Gastrocnemius medialis (tissue), 4 donors: ENCODE measurements around the gene WASL.

Experiments used
- CTCF ChIP-seq, 5 experiments: fragments of 450-650 bp in 3 of 5; fragments of 200-600 bp in 2 of 5; sonication (generic) in 2 of 5; IDR thresholded peaks in 4 of 5; conservative IDR thresholded peaks in 1 of 5; 1 replicate in 4 of 5; 2 replicates in 1 of 5; pipeline ENCODE4 v1.5.1; 2016 to 2019; ENCODE audit warnings: antibody characterized with exemption in 5 of 5, mild to moderate bottlenecking in 3 of 5, moderate library complexity in 3 of 5
- POLR2A ChIP-seq, 2 donors: fragments of 450-650 bp; IDR thresholded peaks; one replicate each; pipeline ENCODE4 v1.6.1; 2017; ENCODE audit warnings: antibody characterized with exemption in 2 of 2, mild to moderate bottlenecking in 2 of 2, moderate library complexity in 2 of 2

GRCh38 chr7:123772652-123773051 is 23.8 kb upstream of the WASL start:
- TF ChIP-seq CTCF (IDR thresholded peaks at IDR 0.05 in 4 of 5, conservative IDR thresholded peaks at IDR 0.05 in 1 of 5), result no peak
- no peak for TF ChIP-seq POLR2A (IDR thresholded peaks at IDR 0.05)
